ACC112 (cell line): Measurements from ENCODE around the gene GPR85.

Experiments
- H2AFZ ChIP-seq: fragments of 200-600 bp; sonication (generic); one replicate; pipeline ENCODE4 v1.6.0; 2017; ENCODE audit warnings: antibody characterized with exemption, low read length; ENCODE audit not compliant: unreplicated experiment
- H3K27ac ChIP-seq: fragments of 200-600 bp; sonication (generic); 2 replicates; pipeline ENCODE4 v1.5.1; 2014; ENCODE audit warnings: low read depth, mild to moderate bottlenecking, antibody characterized with exemption, low read length, moderate library complexity
- H3K27me3 ChIP-seq: fragments of 200-600 bp; sonication (generic); 2 replicates; pipeline ENCODE4 v1.6.1; 2014; ENCODE audit warnings: mild to moderate bottlenecking, antibody characterized with exemption, low read length, moderate library complexity, mixed read lengths; ENCODE audit not compliant: insufficient read depth
- H3K36me3 ChIP-seq: fragments of 200-600 bp; sonication (generic); 2 replicates; pipeline ENCODE4 v1.6.1; 2016; ENCODE audit warnings: mild to moderate bottlenecking, antibody characterized with exemption, low read length, moderate library complexity, mixed read lengths; ENCODE audit not compliant: insufficient read depth
- H3K4me1 ChIP-seq: fragments of 200-600 bp; sonication (generic); one replicate; pipeline ENCODE4 v1.6.1; 2016; ENCODE audit warnings: low read length, mixed read lengths; ENCODE audit not compliant: insufficient read depth, unreplicated experiment, control insufficient read depth
- H3K4me3 ChIP-seq: fragments of 200-600 bp; sonication (generic); 2 replicates; pipeline ENCODE4 v1.5.1; 2014; ENCODE audit warnings: mild to moderate bottlenecking, low read depth, low read length
- H3K79me2 ChIP-seq: fragments of 200-600 bp; sonication (generic); one replicate; pipeline ENCODE4 v1.6.0; 2016; ENCODE audit warnings: low read length; ENCODE audit not compliant: control insufficient read depth, unreplicated experiment, insufficient read depth

GPR85 gene

DNA sequence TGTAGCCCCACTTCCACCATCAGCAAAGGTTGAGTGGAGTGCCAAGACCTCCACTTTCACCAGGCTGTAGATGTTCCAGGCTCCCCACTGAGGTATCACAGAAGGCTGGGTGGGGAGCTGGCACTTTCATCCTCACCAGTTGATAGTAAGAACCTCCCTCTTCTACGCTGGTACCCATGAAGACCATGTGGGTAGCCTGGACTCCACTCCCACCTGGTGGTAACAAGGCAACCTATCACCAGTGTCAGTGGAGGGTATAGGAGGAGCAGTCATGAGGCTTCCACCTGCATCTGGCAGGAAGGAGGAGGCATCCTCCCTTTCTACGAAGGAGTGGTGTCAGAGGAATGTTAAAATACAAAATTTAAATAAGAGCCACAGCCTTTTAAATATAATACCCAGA is 27.3 kb upstream of the GPR85 start:
- Histone ChIP-seq H3K4me3 (no peak overlapping the region), H3K27ac (no peak overlapping the region), H3K79me2 (peaks cover 5% of the 10 kb centered on the region), H3K27me3 (no peaks in the 10 kb centered on the region), H3K36me3 (peaks cover 8% of the 10 kb centered on the region; the same call in 1 of the 2 replicates), H2AFZ (no peak overlapping the region), H3K4me1 (no peaks in the 10 kb centered on the region)

DNA sequence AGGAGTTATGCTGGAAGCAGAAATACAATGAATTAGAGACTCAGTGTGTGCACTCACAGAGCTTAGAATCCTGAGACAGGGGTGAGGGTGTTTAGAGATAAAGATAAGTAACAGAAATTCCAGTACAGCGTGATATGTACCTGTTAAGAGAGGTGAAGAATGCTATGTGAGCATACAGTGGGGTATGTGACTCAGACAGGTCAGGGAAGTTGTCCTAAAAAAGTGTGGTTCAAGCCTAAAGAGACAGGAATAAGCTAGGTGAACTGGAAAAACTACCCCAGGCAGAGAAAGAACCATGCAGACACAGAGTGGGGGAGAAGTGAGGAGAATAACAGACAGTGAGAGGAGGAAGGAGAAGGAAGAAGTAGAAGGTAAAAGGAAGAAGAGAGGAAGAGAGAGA is 23.1 kb upstream of the GPR85 start:
- Histone ChIP-seq H3K27me3 (no peaks in the 10 kb centered on the region), H3K4me3 (no peak overlapping the region), H3K27ac (no peak overlapping the region), H3K79me2 (no peaks in the 10 kb centered on the region), H2AFZ (no peak overlapping the region), H3K36me3 (no peaks in the 10 kb centered on the region), H3K4me1 (no peaks in the 10 kb centered on the region)

DNA sequence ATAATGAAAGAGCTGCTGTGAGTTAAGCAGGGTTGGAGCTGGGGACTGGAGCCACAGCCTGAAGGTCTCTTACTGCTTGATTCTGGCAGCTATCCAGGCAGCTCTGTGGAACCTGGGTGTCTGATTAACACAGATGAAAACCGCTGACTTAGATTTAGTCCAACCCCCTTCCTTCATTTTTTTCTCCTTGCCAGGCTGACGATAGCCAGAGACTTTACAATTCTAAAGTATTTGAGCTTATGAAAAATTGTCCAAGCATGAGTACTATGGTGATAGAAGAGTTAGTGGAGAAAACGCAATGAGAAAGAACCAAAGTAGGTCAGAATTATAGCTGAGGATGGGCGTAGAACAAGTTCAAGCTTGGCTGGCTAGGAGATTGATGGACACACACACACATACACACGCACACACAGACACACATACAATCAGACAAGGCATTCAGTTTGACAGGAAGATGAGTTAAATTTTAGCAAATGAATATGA is 13.5 kb upstream of the GPR85 start:
- Histone ChIP-seq H3K79me2 (no peaks in the 10 kb centered on the region), H2AFZ (no peak overlapping the region), H3K27me3 (no peaks in the 10 kb centered on the region), H3K36me3 (no peaks in the 10 kb centered on the region), H3K4me3 (no peak overlapping the region), H3K4me1 (no peaks in the 10 kb centered on the region), H3K27ac (no peak overlapping the region)

DNA sequence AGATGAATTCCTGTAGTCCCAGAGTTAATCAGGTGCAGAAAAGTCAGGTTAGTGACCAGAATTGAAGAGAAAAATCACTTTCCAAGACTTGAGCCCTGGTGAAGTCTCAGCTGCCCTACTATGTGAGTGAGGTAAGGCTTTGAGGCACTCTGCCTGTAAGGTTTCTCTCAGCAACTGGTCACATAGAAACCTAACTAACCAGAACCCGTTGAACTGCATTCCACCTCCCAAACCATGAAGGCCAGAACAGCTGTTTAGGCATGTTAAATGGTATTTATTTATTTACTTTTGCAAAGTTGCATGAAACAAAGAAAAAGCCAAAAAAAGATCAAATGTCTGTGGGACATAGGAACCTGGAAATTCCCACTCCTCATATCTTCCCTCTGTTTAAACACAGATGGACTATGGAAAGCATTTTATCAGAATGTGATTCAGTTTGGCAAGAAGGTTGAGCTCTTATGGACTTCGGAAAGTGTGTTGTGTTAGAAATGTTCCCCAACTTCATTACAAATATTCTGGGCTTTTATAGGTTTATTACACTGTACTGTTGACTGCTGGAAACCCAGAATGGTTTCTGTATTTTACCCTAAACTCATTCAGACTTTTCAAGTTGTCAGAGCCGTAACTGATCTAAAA is 12.8 kb upstream of the GPR85 start:
- H3K27ac ChIP-seq: no peak overlapping the region
- no peaks in the 10 kb centered on the region for H3K4me1 ChIP-seq
- no peaks in the 10 kb centered on the region for H3K79me2 ChIP-seq
- no peak overlapping the region for H3K4me3 ChIP-seq
- no peaks in the 10 kb centered on the region for H3K27me3 ChIP-seq
- no peaks in the 10 kb centered on the region for H3K36me3 ChIP-seq
- no peak overlapping the region for H2AFZ ChIP-seq

DNA sequence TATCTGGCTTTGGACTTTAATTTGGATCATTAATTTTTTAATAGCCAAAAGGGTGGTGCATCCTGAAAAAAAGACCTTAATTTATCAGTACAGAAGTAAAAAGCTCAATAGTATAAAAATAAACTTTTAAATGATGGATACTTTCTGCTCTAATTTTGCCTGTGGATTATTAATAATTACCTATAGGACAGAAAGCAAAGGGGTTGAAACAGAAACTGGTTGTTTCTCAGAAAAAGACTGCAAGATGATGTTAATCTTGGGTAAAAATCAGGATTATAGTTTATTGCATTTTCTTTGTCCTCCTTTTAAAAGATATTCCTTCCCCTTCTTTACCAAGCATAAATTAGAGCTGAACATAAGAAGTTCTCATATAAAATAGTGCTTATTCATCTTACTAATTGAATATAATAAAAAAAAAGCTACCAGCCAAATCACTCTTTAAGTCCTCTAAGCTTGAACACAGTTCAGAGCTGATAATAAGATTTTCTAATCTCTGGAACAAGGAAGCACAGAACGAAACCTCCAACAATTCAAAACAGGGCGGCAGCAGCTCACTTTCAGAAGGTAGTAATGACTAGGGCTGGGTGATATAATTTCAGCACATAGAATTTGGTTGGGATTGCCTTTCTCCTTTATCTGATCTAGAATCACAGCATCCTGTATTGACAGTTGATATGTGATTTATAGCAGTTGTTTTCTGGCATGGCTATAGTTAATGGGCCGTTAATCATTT is 8.1 kb upstream of the GPR85 start:
- Histone ChIP-seq H3K27ac (no peak overlapping the region), H3K79me2 (no peaks in the 10 kb centered on the region), H3K27me3 (no peaks in the 10 kb centered on the region), H2AFZ (no peak overlapping the region), H3K4me1 (no peaks in the 10 kb centered on the region), H3K36me3 (no peaks in the 10 kb centered on the region), H3K4me3 (no peak overlapping the region)

DNA sequence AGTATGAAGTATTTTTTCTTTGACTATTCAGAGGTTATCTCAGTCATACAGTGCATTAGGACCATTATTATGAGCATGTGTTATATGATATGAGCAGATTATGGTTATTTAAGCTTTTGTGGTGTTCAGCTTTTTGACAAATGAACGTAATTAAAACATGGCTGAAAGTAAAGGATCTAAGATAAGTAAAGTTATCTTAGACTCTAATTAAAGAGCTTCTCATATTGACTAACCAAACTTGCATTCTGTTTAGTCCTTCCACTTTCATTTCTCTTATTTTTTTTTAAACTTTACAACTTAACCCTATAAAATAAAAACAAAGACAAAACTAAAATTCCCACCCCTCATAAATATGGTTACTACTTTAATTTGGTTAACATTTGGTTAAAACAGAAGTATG is 6.9 kb upstream of the GPR85 start:
- Histone ChIP-seq H3K4me3 (no peak overlapping the region), H3K79me2 (no peaks in the 10 kb centered on the region), H3K36me3 (no peaks in the 10 kb centered on the region), H2AFZ (no peak overlapping the region), H3K4me1 (no peaks in the 10 kb centered on the region), H3K27ac (no peak overlapping the region), H3K27me3 (no peaks in the 10 kb centered on the region)

DNA sequence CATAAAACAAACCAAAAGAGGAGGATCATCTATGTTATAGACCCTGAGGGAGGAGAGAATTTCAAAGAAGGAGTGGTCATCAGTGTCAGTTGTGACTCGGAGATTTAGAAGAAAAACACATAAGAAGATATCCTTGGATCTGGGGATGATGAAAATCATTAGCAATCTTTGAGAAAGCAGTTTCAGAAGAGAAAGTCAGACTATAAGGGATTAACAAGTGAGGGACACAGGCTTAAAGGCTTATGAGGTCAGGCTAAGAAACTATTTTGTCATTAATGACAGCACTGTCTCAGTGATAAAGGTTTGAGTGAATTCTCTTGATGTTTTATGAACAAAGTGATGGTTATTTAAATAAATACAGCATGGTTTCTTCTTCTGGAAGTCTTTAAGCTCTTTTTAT is 6.1 kb upstream of the GPR85 start:
- Histone ChIP-seq H2AFZ (no peak overlapping the region), H3K27ac (no peak overlapping the region)

DNA sequence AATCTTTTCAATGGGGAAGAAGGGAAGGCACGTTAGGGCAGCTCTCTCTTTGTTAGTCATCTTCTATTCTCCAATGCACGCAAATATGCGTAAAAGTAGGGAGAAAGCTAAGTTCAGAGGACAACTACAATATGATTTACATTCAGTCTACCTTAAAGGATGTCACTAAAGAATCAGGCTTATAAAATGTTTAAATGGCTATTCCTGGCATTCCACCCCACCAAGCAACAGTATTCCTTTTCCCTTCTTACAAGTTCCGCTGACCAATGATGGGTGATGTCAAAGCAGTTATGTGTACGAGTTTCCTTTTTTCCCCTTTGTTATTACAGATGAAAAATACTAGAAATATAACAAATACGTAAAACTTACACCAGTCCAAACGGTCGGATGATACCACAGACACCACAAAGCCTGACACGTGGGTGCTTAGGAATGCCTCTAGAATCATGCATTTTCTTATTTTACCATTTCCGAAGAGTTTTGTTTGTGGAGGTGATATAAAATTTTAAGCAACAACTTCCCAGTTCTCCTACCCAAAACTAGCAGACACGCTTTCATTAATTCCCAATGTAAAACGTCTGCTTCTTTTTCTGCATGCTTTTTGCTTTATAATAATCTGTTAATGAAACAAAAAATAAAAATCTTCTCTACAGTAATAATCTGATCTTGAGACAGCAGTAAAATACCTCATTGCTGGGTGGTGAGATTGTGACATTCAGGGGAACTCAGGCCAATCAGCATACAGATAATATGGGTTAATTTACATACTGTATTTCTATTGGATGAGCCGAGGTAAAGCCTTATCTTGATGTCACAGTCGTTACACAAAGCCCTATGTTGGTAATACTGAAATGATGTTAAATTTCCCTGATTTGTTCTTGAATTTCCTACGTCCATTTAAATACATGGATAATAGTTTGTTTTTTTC is 708 bp upstream of the GPR85 start:
- Histone ChIP-seq H3K27me3 (no peaks in the 10 kb centered on the region), H2AFZ (peak overlapping the region; percentile 66), H3K36me3 (no peaks in the 10 kb centered on the region), H3K4me3 (peak overlapping the region; percentile 81), H3K4me1 (peaks cover 9% of the 10 kb centered on the region), H3K79me2 (no peaks in the 10 kb centered on the region), H3K27ac (peak overlapping the region; percentile 91)

More for the DNA sequence above, 6.1 kb upstream of the GPR85 start:
- Histone ChIP-seq H3K79me2 (no peaks in the 10 kb centered on the region), H3K4me3 (no peak overlapping the region), H3K36me3 (no peaks in the 10 kb centered on the region), H3K4me1 (no peaks in the 10 kb centered on the region), H3K27me3 (no peaks in the 10 kb centered on the region)

DNA sequence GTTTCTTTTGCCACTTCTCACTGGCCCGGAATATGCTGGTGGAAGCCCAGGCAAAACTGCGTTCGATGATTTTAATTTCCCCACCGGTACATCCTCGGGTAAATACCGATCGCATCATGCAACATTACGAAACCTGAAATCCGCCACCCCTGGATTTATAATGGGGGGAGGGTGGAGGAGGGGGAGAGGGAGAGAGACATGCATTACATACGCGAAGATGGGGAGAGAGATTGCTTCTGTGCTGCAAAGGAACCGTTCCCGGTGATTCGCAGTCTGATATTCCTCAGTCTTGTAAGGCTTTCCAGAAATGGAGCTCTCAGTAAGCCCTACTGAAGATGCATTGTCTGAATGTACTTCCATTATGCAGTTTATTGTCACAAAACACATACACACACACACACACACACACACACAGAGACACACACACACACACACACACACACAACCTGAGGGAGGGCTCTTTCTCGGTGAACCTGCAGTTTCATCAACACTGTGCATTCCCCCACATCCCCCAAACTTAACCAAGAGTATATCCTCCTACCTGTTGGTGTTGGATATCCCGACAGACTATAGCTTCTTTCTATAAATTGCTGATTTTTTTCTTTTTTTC is 741 bp downstream of the GPR85 start:
- H3K4me3 ChIP-seq: peak overlapping the region; percentile 81
- H3K27ac ChIP-seq: no peak overlapping the region
- no peaks in the 10 kb centered on the region for H3K27me3 ChIP-seq
- peak overlapping the region; percentile 92 for H2AFZ ChIP-seq
- H3K79me2 ChIP-seq: no peaks in the 10 kb centered on the region
- peaks cover 9% of the 10 kb centered on the region for H3K4me1 ChIP-seq
- H3K36me3 ChIP-seq: no peaks in the 10 kb centered on the region

DNA sequence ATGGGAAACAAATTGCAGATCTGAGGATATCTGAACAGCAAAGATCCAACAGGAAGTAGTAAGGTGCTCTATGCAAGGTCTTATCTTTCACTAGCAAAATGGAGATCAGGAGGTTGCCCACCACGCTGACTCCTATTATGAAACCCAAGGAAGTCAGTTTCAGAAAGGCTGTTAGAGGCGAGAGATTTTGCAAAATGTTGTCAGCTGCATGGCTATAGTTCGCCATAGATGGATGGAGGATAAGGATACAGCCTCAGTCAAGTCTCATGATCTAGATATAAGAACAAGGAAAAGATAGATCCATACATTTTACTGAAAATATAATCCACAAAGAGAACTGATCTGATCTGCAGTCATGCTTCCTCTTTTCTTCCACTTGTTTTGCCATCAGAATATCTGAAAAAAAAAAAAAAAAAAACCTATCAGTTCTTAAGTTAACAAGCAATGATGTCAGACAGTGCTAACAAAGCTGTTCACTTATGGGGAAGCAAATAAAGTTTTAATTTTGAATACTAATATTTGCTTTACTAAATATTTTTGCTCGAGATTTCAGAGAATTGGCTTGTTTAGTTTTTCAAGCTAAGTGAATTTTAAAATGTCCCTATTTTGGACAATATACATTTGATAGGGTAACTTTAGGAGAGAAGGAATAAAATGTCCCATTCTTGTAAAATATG is 2.0 kb downstream of the GPR85 start:
- H3K36me3 ChIP-seq: no peaks in the 10 kb centered on the region
- no peaks in the 10 kb centered on the region for H3K27me3 ChIP-seq
- H3K79me2 ChIP-seq: no peaks in the 10 kb centered on the region
- peaks cover 9% of the 10 kb centered on the region for H3K4me1 ChIP-seq
- no peak overlapping the region for H3K27ac ChIP-seq
- no peak overlapping the region; the same call in 1 of the 2 replicates for H3K4me3 ChIP-seq
- no peak overlapping the region for H2AFZ ChIP-seq
